ENCODE measurements around the gene ARHGAP25. TPM values are rescaled to one million over a fixed set of nuclear protein-coding genes. Genes with fewer than 3 reads are reported as not detected.

The ARHGAP25 gene
- total and polyA plus RNA-seq, 12 donors: 2.6 to 17.3 (median 5.2) TPM

GRCh38 chr2:68689553-68690537 is 44.8 kb upstream of the ARHGAP25 start:
- no peaks in the 10 kb centered on the region for H3K27me3 ChIP-seq
- ATAC-seq (peak in 1 of 8 donors; percentile 47), DNase-seq (no peak)
- intact Hi-C loops (cut with DNase I): no loop called here
- H3K27ac ChIP-seq: peak overlapping the region in 1 of 10 donors; percentile 62
- no peak overlapping the region for H3K4me3 ChIP-seq
- H3K36me3 ChIP-seq: no peaks in the 10 kb centered on the region
- 56 to 59% methylated on average over 7 of the region's 7 CpGs for WGBS, 2 donors
- peaks cover 0 to 20% (median 0%) of the 10 kb centered on the region in 9 donors for H3K4me1 ChIP-seq
- no peaks in the 10 kb centered on the region for H3K9me3 ChIP-seq
- no peak for TF ChIP-seq CTCF (IDR thresholded peaks at IDR 0.05)

- Histone ChIP-seq H3K9me3 (peaks cover 0 to under 1% (median 0%) of the 10 kb centered on the region in 11 donors), H3K4me1 (peaks cover 0 to 20% (median 0%) of the 10 kb centered on the region in 9 donors), H3K36me3 (no peaks in the 10 kb centered on the region), H3K4me3 (no peak overlapping the region), H3K27me3 (no peaks in the 10 kb centered on the region), H3K27ac (no peak overlapping the region)
- no peak for DNase-seq
- intact Hi-C loops (cut with DNase I): no loop called here
- WGBS, 2 donors: 76 to 79% methylated on average over 3 of the region's 3 CpGs
- ATAC-seq: no peak
- TF ChIP-seq CTCF (IDR thresholded peaks at IDR 0.05): no peak
These were observed 43.8 kb upstream of the ARHGAP25 start for GRCh38 chr2:68690851-68691250.

GRCh38 chr2:68692511-68692910 is 42.1 kb upstream of the ARHGAP25 start:
- peaks cover 0 to 13% (median 0%) of the 10 kb centered on the region in 11 donors for H3K9me3 ChIP-seq
- TF ChIP-seq CTCF (IDR thresholded peaks at IDR 0.05): no peak
- H3K27me3 ChIP-seq: peaks cover 0 to 4% (median 0%) of the 10 kb centered on the region in 7 donors
- no peak overlapping the region for H3K4me3 ChIP-seq
- 96 to 100% methylated on average over 1 of the region's 1 CpG for WGBS, 2 donors
- H3K27ac ChIP-seq: no peak overlapping the region
- ATAC-seq (no peak), DNase-seq (no peak)
- no peaks in the 10 kb centered on the region for H3K36me3 ChIP-seq
- intact Hi-C loops (cut with DNase I): no loop called here
- H3K4me1 ChIP-seq: peaks cover 0 to 20% (median 0%) of the 10 kb centered on the region in 9 donors

GRCh38 chr2:68693951-68694350 is 40.7 kb upstream of the ARHGAP25 start:
- peaks cover 0 to 13% (median 0%) of the 10 kb centered on the region in 11 donors for H3K9me3 ChIP-seq
- intact Hi-C loops (cut with DNase I): no loop called here
- no peaks in the 10 kb centered on the region for H3K36me3 ChIP-seq

More at GRCh38 chr2:68693951-68694350, 40.7 kb upstream of the ARHGAP25 start:
- TF ChIP-seq CTCF (IDR thresholded peaks at IDR 0.05): no peak
- H3K27me3 ChIP-seq: peaks cover 0 to 11% (median 0%) of the 10 kb centered on the region in 7 donors
- H3K4me1 ChIP-seq: peaks cover 0 to 20% (median 0%) of the 10 kb centered on the region in 9 donors
- no peak overlapping the region for H3K27ac ChIP-seq
- DNase-seq: no peak
- H3K4me3 ChIP-seq: no peak overlapping the region
- WGBS, 2 donors: 69 to 91% methylated on average over 2 of the region's 2 CpGs
- ATAC-seq: no peak
